Transverse colon (tissue), 1 donor: ENCODE data around the gene FITM1.

Experiments
- EP300 ChIP-seq: sonication (generic); formaldehyde crosslinking; IDR thresholded peaks from one replicate; pipeline ENCODE4 v1.6.1; 2017; ENCODE audit warnings: antibody characterized with exemption, low read depth
- POLR2A ChIP-seq: fragments of 450-650 bp; IDR thresholded peaks from one replicate; pipeline ENCODE4 v1.6.1; 2016; ENCODE audit warnings: antibody characterized with exemption, mild to moderate bottlenecking, moderate library complexity

DNA sequence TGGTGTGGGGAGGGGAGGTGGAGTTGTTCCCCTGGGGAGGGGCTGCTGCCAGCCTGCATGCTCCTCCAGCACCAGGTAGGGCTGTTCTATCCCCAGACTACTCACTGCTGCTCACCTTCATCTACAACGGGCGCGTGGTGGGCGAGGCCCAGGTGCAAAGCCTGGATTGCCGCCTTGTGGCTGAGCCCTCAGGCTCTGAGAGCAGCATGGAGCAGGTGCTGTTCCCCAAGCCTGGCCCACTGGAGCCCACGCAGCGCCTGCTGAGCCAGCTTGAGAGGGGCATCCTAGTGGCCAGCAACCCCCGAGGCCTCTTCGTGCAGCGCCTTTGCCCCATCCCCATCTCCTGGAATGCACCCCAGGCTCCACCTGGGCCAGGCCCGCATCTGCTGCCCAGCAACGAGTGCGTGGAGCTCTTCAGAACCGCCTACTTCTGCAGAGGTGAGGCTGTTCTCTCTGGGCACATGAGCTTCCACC lies 34.1 kb downstream of the FITM1 start:
- TF ChIP-seq POLR2A: no peak
- no peak for TF ChIP-seq EP300
